Effector memory CD4-positive, alpha-beta T cell (primary cell): ENCODE results near the gene CSMD2.

Experiments
- DNase-seq, 3 donors: peaks; one replicate each; pipeline ENCODE4 v3.0.0-alpha.2; 2020
- H3K27ac ChIP-seq: 2 replicates; pipeline ENCODE4 v1.7.0; 2013; ENCODE audit warnings: mild to moderate bottlenecking, low read length, moderate library complexity; ENCODE audit not compliant: insufficient read depth, poor library complexity, severe bottlenecking
- H3K27me3 ChIP-seq: replicated peaks from 2 replicates; pipeline ENCODE4 v1.7.0; 2013; ENCODE audit warnings: mild to moderate bottlenecking, low read length; ENCODE audit not compliant: insufficient read depth, control insufficient read depth, poor library complexity, severe bottlenecking
- H3K36me3 ChIP-seq: 2 replicates; pipeline ENCODE4 v1.7.0; 2013; ENCODE audit warnings: mild to moderate bottlenecking, low read length, moderate library complexity; ENCODE audit not compliant: control insufficient read depth, insufficient read depth
- H3K4me1 ChIP-seq: 2 replicates; pipeline ENCODE4 v1.7.0; 2013; ENCODE audit warnings: low read length, mild to moderate bottlenecking; ENCODE audit not compliant: control insufficient read depth, insufficient read depth, poor library complexity, severe bottlenecking
- H3K4me3 ChIP-seq: 2 replicates; pipeline ENCODE4 v1.7.0; 2013; ENCODE audit warnings: low read length, low read depth, mild to moderate bottlenecking; ENCODE audit not compliant: insufficient read depth, poor library complexity, severe bottlenecking
- H3K9me3 ChIP-seq: 2 replicates; pipeline ENCODE4 v1.7.0; 2013; ENCODE audit warnings: mild to moderate bottlenecking, low read length, moderate library complexity; ENCODE audit not compliant: control insufficient read depth

Gene CSMD2

DNA sequence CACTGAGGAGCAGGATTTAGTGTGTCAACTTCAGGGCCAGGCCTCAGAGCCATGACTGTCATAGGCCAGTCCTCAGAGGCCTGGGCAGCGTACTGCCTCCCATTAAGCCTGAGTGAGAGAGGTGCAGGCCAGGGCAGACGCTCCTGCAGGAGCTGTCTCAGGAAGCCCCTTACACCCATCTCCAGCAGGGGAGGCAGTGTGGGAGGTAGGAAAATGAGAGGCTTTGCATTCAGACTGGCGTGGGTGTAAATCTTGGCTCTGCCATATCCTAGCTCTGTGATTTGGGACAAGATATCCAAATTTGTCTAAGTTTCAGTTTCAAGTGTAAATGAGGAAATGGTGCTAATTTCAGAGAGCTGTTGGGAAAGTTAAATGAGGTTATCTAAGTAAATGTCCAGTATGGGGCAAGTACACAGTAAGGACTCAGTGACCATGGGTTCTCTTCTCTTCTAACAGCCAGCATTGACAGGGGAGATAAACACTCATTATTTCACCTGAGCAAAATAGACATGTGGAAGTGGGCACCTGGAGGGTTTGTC is 508.5 kb downstream of the CSMD2 start:
- no peaks in the 10 kb centered on the region for H3K4me1 ChIP-seq
- no peak for DNase-seq
- no peaks in the 10 kb centered on the region for H3K36me3 ChIP-seq
- no peaks in the 10 kb centered on the region for H3K9me3 ChIP-seq
- no peak overlapping the region for H3K27ac ChIP-seq
- no peak overlapping the region for H3K4me3 ChIP-seq
- no peaks in the 10 kb centered on the region for H3K27me3 ChIP-seq

DNA sequence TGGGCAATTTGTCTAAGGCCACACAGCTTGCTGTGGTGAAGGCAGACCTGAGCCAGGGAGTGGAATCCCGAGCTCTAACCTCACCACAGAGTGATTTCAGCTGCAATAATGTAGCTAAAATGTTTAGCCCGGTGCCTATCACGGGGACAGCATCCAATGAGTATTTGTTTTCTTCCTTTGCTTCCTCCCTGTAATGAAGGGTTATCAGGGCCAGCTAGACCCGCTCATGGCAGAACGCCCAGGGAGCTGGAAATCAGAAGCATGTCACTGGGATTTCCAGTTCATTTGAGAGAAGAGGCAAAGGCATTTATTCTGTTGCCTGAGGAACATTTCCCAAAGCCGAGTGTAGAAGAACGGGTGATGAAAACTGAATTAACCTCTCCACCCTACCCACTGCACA is 509.5 kb downstream of the CSMD2 start:
- Histone ChIP-seq H3K4me3 (no peak overlapping the region), H3K9me3 (no peaks in the 10 kb centered on the region)

DNA sequence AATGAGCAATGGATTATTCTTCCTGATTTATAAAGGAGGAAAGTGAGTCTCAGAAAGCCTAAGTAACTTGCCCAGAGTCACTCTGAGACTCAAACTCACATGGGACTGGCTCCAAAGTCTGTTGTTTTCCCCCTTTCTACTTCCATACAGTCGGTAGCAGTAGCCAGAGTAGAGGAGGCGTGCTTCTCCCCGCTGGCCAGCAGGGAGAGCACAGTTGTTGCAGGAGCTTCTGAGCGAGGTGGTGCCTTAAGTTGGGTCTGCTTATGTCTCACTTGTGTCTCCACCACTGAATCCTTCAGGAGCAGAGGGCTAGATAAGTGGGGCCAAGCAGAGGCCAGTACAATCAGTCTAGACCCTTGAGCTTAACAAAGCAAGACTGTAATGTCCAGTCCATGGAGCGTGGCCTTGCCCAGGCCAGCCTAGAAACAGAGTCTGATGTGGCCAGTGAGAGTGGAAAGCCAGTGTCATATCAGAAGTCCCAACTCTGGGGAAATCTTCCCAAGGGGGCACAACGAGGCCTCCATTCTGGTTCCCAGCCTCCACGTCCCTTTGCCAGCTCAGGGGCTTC is 510.7 kb downstream of the CSMD2 start:
- no peaks in the 10 kb centered on the region for H3K4me1 ChIP-seq
- H3K27ac ChIP-seq = no peak overlapping the region
- no peak overlapping the region for H3K4me3 ChIP-seq
- no peaks in the 10 kb centered on the region for H3K27me3 ChIP-seq
- H3K36me3 ChIP-seq = no peaks in the 10 kb centered on the region
- no peaks in the 10 kb centered on the region for H3K9me3 ChIP-seq
- DNase-seq = no peak

More for the DNA sequence above, 509.5 kb downstream of the CSMD2 start:
- Histone ChIP-seq H3K36me3 (no peaks in the 10 kb centered on the region), H3K27ac (no peak overlapping the region), H3K4me1 (no peaks in the 10 kb centered on the region), H3K27me3 (no peaks in the 10 kb centered on the region)
- no peak for DNase-seq

DNA sequence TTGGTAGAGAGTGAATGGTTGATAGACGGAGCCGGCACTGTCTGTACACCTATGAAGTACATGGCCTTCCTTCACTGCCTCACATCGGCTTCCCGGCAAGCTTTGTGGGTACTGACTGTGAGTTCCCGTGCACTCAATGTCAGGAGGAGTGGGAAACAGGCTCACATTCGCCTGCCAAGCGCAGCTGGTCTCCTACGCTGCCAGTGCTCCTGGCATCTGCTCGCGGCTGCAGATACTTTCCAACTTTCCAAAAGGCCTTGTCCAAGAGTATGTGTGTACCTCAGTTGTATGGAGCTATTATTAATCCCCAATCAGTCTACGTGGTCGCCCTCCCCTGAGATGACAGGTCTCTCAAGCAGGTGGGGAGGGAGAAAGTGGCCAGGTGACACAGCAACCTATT is 511.8 kb downstream of the CSMD2 start:
- Histone ChIP-seq H3K27ac (no peak overlapping the region), H3K4me3 (no peak overlapping the region), H3K4me1 (no peaks in the 10 kb centered on the region), H3K36me3 (no peaks in the 10 kb centered on the region), H3K9me3 (no peaks in the 10 kb centered on the region), H3K27me3 (no peaks in the 10 kb centered on the region)
- DNase-seq = no peak

DNA sequence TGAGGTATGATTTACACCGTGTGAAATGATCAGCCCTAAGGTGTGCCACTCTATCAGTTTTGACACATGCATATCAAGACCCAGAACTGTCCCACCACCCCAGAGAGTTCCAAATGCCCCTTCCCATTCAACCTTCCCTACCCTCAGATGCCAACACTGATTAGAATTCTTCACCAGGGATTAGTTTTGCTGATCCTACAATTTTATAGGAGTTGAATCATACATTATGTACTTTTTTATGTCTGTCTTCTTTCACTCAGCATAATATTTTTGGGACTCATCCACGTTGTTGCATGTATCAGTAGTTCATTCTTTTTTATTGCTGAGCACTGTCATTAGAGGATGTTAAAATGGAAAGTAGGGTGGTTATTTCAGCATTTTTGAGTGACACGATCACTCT is 514.3 kb downstream of the CSMD2 start:
- no peak for DNase-seq
- Histone ChIP-seq H3K4me1 (no peaks in the 10 kb centered on the region), H3K9me3 (no peaks in the 10 kb centered on the region), H3K4me3 (no peak overlapping the region), H3K27me3 (no peaks in the 10 kb centered on the region), H3K36me3 (no peaks in the 10 kb centered on the region), H3K27ac (no peak overlapping the region)

DNA sequence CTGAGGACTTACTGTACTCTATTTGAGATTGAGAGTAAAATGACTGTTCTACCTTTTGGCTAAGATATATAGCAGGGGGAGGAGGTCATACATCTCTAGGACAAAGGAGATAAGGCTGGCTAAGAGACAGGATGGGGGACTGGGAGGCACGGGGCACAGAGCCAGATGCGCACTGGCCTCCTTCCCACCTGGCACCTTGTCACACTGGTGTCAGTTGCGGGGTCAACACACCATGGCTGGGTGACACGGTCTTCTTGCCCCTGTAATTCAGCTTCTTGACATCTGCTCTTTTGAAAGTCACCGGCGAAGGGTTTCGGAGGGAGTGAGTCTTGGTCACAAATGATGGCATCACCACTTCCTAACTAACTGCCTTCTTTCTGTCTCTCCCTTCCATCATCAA is 515.3 kb downstream of the CSMD2 start:
- Histone ChIP-seq H3K36me3 (no peaks in the 10 kb centered on the region), H3K4me1 (no peaks in the 10 kb centered on the region), H3K4me3 (no peak overlapping the region), H3K27me3 (no peaks in the 10 kb centered on the region), H3K9me3 (no peaks in the 10 kb centered on the region), H3K27ac (no peak overlapping the region)
- no peak for DNase-seq

DNA sequence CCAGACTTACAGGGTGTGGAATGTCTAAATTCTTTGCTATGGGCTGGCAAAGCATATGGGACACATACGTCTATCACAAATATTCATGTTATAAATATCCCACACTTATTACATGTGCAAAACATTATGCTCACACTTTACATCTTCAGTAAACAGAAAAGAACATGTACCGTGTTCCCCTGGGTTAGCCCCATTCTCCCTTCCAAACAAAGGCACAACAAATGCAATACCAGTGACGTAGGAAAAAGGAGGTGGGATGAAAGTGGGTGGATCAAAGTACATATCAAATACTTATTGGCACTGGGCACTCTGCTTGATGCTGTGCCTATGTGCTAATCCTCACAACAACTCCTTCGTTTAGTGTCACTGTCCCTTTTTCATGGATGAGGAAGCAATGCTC is 521.8 kb downstream of the CSMD2 start:
- no peaks in the 10 kb centered on the region for H3K4me1 ChIP-seq
- no peak overlapping the region for H3K27ac ChIP-seq
- DNase-seq = no peak
- H3K4me3 ChIP-seq = no peak overlapping the region
- no peaks in the 10 kb centered on the region for H3K36me3 ChIP-seq
- H3K27me3 ChIP-seq = peaks cover 4% of the 10 kb centered on the region
- H3K9me3 ChIP-seq = no peaks in the 10 kb centered on the region

DNA sequence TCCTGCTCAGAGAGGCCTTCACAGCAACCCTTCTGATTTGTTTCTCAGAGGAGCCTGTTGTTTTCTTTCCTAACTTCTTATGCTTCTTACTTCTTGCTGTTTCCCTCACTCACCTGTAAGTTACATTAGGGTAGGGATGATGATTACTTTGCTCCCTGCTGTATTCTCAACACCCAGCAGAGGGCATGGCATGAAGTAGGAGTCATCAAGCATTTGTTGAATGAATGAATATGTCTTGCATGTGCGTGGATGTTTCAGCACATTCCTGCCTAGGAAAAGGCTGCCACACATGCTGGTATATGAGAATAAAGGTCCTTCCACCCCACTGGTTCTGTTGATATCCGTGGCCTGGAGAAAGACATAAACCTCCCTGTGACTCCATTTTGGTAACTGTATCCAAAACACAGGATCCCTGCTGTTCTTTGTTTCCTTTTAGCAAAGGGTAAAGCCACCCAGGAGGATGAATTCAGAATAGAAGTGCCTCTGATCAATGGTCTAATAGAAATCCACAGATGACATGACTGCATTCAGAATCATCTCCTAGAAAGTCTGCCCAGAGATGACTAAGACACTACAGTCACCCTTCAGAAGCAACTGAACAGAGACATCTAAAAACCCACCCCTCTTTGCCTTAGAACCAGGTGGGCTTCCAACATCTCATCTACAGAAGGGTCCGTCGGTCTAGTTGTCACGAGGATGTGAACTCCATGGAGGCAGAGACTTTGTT is 523.8 kb downstream of the CSMD2 start:
- no peaks in the 10 kb centered on the region for H3K36me3 ChIP-seq
- no peaks in the 10 kb centered on the region for H3K9me3 ChIP-seq
- H3K4me1 ChIP-seq = no peaks in the 10 kb centered on the region
- H3K4me3 ChIP-seq = no peak overlapping the region
- DNase-seq = no peak
- H3K27me3 ChIP-seq = peaks cover 4% of the 10 kb centered on the region
- no peak overlapping the region for H3K27ac ChIP-seq

DNA sequence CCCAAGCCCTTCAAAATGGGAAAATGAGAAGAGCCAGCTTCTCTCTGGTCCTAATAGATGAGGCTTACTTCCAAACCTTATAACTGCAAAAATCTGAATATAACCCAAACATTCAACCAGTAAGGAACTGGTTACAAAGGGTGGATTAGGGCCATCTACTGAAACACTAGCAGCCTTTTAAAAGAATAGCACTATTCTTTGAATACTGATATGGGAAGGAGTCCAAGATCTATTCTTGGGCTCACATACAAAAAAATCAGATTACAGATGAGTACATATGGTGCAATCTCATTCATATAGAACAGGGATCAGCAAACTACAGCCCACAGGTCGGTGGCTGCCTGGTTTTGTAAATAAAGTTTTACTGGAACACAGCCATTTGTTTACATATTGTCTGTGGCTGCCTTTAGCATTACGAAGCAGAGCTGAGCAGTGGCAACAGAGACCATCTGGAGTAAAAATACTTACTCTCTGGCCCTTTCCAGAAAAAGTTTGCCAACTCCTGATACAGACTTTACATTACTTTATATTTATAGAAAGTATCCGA is 524.8 kb downstream of the CSMD2 start:
- Histone ChIP-seq H3K36me3 (no peaks in the 10 kb centered on the region), H3K4me1 (no peaks in the 10 kb centered on the region), H3K27ac (no peak overlapping the region), H3K9me3 (no peaks in the 10 kb centered on the region), H3K4me3 (no peak overlapping the region), H3K27me3 (peaks cover 4% of the 10 kb centered on the region)
- no peak for DNase-seq

DNA sequence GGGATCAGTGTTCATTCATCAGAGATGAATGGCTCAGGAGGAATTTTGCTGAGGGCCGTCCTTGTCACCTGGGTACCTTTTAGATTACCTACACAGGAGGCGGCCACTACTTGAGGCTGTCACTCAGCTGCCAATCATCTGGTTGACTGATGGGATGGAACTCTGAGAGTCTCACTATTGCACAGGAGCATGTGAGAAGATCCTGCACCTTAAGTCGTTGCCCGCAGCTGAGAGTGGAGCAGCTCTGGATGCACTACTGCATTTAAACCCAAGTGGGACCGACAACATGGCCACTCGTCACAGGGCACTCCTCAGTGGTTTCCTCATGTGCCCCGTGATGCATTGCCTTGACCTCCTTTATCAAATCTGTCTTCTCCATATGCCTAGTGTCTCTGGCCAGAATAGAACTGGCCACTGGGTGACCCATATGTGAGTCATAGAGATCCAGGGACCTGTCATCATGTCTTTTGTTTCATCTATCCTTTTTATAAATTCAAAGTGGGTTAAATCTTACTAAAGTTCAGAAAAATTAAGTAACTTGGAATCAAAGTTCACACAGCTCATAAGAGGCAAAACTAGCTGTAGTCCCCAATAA is 527.1 kb downstream of the CSMD2 start:
- H3K4me3 ChIP-seq = no peak overlapping the region
- no peaks in the 10 kb centered on the region for H3K9me3 ChIP-seq
- no peaks in the 10 kb centered on the region for H3K36me3 ChIP-seq
- no peak for DNase-seq
- no peak overlapping the region for H3K27ac ChIP-seq
- H3K4me1 ChIP-seq = no peaks in the 10 kb centered on the region
- H3K27me3 ChIP-seq = peaks cover 4% of the 10 kb centered on the region
